ENCODE measurements around the gene GCNT1.

DNA sequence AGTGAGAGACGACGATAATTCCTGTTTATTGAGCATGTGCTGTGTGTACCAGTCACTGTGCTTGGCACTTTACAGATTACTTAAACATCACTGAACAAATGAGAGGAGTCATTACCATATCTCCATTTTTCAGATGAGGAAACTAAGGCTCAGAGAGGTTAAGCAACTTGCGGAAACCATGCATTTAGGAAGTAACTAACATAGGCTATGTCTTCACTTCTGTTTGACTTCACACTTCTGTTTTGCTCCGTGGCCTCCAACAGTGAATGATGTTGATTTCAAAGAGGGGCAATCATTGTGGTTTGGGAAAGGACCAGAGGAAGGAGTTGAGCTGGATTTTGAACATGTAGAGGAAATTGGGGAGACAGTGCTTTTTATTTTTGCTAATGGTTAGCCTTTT is 16.7 kb downstream of the GCNT1 start:
- TF ChIP-seq, protein P1, sequence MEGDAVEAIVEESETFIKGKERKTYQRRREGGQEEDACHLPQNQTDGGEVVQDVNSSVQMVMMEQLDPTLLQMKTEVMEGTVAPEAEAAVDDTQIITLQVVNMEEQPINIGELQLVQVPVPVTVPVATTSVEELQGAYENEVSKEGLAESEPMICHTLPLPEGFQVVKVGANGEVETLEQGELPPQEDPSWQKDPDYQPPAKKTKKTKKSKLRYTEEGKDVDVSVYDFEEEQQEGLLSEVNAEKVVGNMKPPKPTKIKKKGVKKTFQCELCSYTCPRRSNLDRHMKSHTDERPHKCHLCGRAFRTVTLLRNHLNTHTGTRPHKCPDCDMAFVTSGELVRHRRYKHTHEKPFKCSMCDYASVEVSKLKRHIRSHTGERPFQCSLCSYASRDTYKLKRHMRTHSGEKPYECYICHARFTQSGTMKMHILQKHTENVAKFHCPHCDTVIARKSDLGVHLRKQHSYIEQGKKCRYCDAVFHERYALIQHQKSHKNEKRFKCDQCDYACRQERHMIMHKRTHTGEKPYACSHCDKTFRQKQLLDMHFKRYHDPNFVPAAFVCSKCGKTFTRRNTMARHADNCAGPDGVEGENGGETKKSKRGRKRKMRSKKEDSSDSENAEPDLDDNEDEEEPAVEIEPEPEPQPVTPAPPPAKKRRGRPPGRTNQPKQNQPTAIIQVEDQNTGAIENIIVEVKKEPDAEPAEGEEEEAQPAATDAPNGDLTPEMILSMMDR (IDR thresholded peaks at IDR 0.05): no peak
- no peak for TF ChIP-seq EZH2 (IDR thresholded peaks at IDR 0.05; ENCODE audit: borderline replicate concordance, insufficient read depth, low read depth, low read length, poor library complexity, severe bottlenecking)
